Measurements from ENCODE around the gene C10orf95. TPM values are rescaled to one million over a fixed set of nuclear protein-coding genes. Genes with fewer than 3 reads are reported as not detected.
A peak's percentile ranks its signal among the peaks of the same experiment; 100 is the strongest.

The C10orf95 gene
- total RNA-seq, 1 donor from 2014 or later, result not detected

- Mint-ChIP-seq H3K27ac (peak overlapping the region; percentile 54), H3K36me3 (peaks cover 4% of the 10 kb centered on the region), H3K4me3 (peak overlapping the region; percentile 98), H3K27me3 (ENCODE audit: insufficient read depth, low read depth) (peaks cover 20% of the 10 kb centered on the region), H3K4me1 (peaks cover 45% of the 10 kb centered on the region), H3K9me3 (no peaks in the 10 kb centered on the region)
- Histone ChIP-seq H3K27ac (no peak overlapping the region), H3K4me2 (peak overlapping the region; percentile 87), H3K79me2 (ENCODE audit: low read depth) (no peaks in the 10 kb centered on the region), H3K9ac (no peak overlapping the region), H3K27me3 (peaks cover 26% of the 10 kb centered on the region), H3K36me3 (no peaks in the 10 kb centered on the region), H3F3A (ENCODE audit: low read depth) (peaks cover 46% of the 10 kb centered on the region), H3K4me1 (peaks cover 21% of the 10 kb centered on the region), H3K9me3 (ENCODE audit: low read depth) (no peaks in the 10 kb centered on the region), H3K4me3 (peak overlapping the region; percentile 77), H2AFZ (replicated peaks) (peak overlapping the region; percentile 96), H4K20me1 (ENCODE audit: low read depth) (peaks cover 36% of the 10 kb centered on the region)
- TF ChIP-seq EZH2 (IDR thresholded peaks at IDR 0.05) (peak; percentile 30), EZH2phosphoT487 (IDR thresholded peaks at IDR 0.05) (no peak), CTCF (IDR thresholded peaks at IDR 0.05) (no peak)
- peak; percentile 92 for DNase-seq (ENCODE audit: low spot score)
Measured at GRCh38 chr10:102419269-102420180, 31.8 kb downstream of the C10orf95 start.

- Mint-ChIP-seq H3K36me3 (peaks cover 3% of the 10 kb centered on the region), H3K4me3 (peak within 1 kb of the TSS; percentile 98), H3K27ac (peak within 1 kb of the TSS; percentile 54), H3K9me3 (no peaks in the 10 kb centered on the region), H3K27me3 (ENCODE audit: insufficient read depth, low read depth) (peaks cover 20% of the 10 kb centered on the region), H3K4me1 (peaks cover 53% of the 10 kb centered on the region)
- H3K4me1 ChIP-seq, result peaks cover 29% of the 10 kb centered on the region
- no peaks in the 10 kb centered on the region for H3K79me2 ChIP-seq (ENCODE audit: low read depth)
- H4K20me1 ChIP-seq (ENCODE audit: low read depth), result peaks cover 39% of the 10 kb centered on the region
- H3K9me3 ChIP-seq (ENCODE audit: low read depth), result no peaks in the 10 kb centered on the region
- no peak within 1 kb of the TSS for H3K9ac ChIP-seq
- H3K27ac ChIP-seq, result no peak within 1 kb of the TSS
- peak within 1 kb of the TSS; percentile 96 for H2AFZ ChIP-seq (replicated peaks)
- H3K36me3 ChIP-seq, result no peaks in the 10 kb centered on the region
- DNase-seq (ENCODE audit: low spot score), result peak; percentile 91
- peaks cover 26% of the 10 kb centered on the region for H3K27me3 ChIP-seq
- H3K4me3 ChIP-seq, result peak within 1 kb of the TSS; percentile 77
- peaks cover 52% of the 10 kb centered on the region for H3F3A ChIP-seq (ENCODE audit: low read depth)
- H3K4me2 ChIP-seq, result peak within 1 kb of the TSS; percentile 87
- TF ChIP-seq CTCF (IDR thresholded peaks at IDR 0.05) (no peak), EZH2 (IDR thresholded peaks at IDR 0.05) (no peak), EZH2phosphoT487 (IDR thresholded peaks at IDR 0.05) (no peak)
Measured at GRCh38 chr10:102418622-102419268, 32.6 kb downstream of the C10orf95 start, which contains the start of gene PSD. Gene PSD, minus strand, starts transcription at chr10:102418785. Its CDS starts 1,747 bp downstream, at chr10:102417038.

GRCh38 chr10:102416695-102417094 is 34.6 kb downstream of the C10orf95 start:
- peaks cover 38% of the 10 kb centered on the region for H3K4me1 ChIP-seq
- Mint-ChIP-seq H3K27ac (peak overlapping the region; percentile 67), H3K4me3 (peak overlapping the region; percentile 41), H3K9me3 (no peaks in the 10 kb centered on the region), H3K36me3 (no peaks in the 10 kb centered on the region), H3K4me1 (peaks cover 68% of the 10 kb centered on the region), H3K27me3 (ENCODE audit: insufficient read depth, low read depth) (peaks cover 24% of the 10 kb centered on the region)
- no peaks in the 10 kb centered on the region for H3K79me2 ChIP-seq (ENCODE audit: low read depth)
- H3K4me3 ChIP-seq, result no peak overlapping the region
- no peaks in the 10 kb centered on the region for H3K9me3 ChIP-seq (ENCODE audit: low read depth)
- peaks cover 25% of the 10 kb centered on the region for H4K20me1 ChIP-seq (ENCODE audit: low read depth)
- H3K27ac ChIP-seq, result no peak overlapping the region
- peaks cover 51% of the 10 kb centered on the region for H3F3A ChIP-seq (ENCODE audit: low read depth)
- DNase-seq (ENCODE audit: low spot score), result no peak
- no peak for TF ChIP-seq CTCF (IDR thresholded peaks at IDR 0.05)
- no peak for TF ChIP-seq EZH2phosphoT487 (IDR thresholded peaks at IDR 0.05)
- no peak for TF ChIP-seq EZH2 (IDR thresholded peaks at IDR 0.05)
- no peak overlapping the region for H3K4me2 ChIP-seq
- H3K9ac ChIP-seq, result no peak overlapping the region
- H3K36me3 ChIP-seq, result no peaks in the 10 kb centered on the region
- no peak overlapping the region for H2AFZ ChIP-seq (replicated peaks)
- H3K27me3 ChIP-seq, result peaks cover 29% of the 10 kb centered on the region

All from neural progenitor cell (in vitro differentiated cells).